AG09319 (cell line): ENCODE measurements around the gene CDH12.
"Not testable (repeated sequence)": the region's sequence is repeated elsewhere in the genome, so short reads cannot be mapped to it uniquely, and the experiment has no call there.

Experiments used
- DNase-seq: peaks from one replicate; pipeline ENCODE4 v3.0.0-alpha.2; 2010; ENCODE audit warnings: low read depth; ENCODE audit errors: extremely low read depth
- CTCF ChIP-seq: IDR thresholded peaks from 2 replicates; pipeline ENCODE4 v1.5.1; 2011; ENCODE audit warnings: low read depth, mild to moderate bottlenecking, inconsistent platforms, low read length, moderate library complexity

Gene CDH12

GRCh38 chr5:22612928-22613327 lies 240.2 kb downstream of the CDH12 start:
- TF ChIP-seq CTCF, result no peak

GRCh38 chr5:22611327-22611726 lies 241.8 kb downstream of the CDH12 start:
- TF ChIP-seq CTCF, result no peak
- DNase-seq, result no peak

More at GRCh38 chr5:22612928-22613327, 240.2 kb downstream of the CDH12 start:
- no peak for DNase-seq

- not testable (repeated sequence) for DNase-seq
These were observed 245.6 kb downstream of the CDH12 start for GRCh38 chr5:22607498-22607897.

GRCh38 chr5:22605473-22605872 lies 247.7 kb downstream of the CDH12 start:
- no peak for TF ChIP-seq CTCF
- DNase-seq, result no peak

- no peak for DNase-seq
- TF ChIP-seq CTCF, result no peak
These were observed 248.4 kb downstream of the CDH12 start for GRCh38 chr5:22604711-22605110.

GRCh38 chr5:22598796-22599195 lies 254.3 kb downstream of the CDH12 start:
- no peak for DNase-seq
- no peak for TF ChIP-seq CTCF

GRCh38 chr5:22596404-22596970 lies 256.7 kb downstream of the CDH12 start:
- TF ChIP-seq CTCF, result no peak
- peak; percentile 15 for DNase-seq

- no peak for DNase-seq
- no peak for TF ChIP-seq CTCF
These were observed 258.7 kb downstream of the CDH12 start for GRCh38 chr5:22594491-22594890.
